ENCODE data around the gene CA10. TPM values are rescaled to one million over a fixed set of nuclear protein-coding genes. Genes with fewer than 3 reads are reported as not detected.

The CA10 gene
- total RNA-seq, 1 experiment from 2014 or later = not detected

- Mint-ChIP-seq H3K27ac (ENCODE audit: unreplicated experiment) (no peak overlapping the region), H3K27me3 (ENCODE audit: insufficient read depth, unreplicated experiment) (peaks cover 6% of the 10 kb centered on the region), H3K9me3 (ENCODE audit: unreplicated experiment) (no peaks in the 10 kb centered on the region), H3K4me3 (ENCODE audit: unreplicated experiment) (no peak overlapping the region), H3K36me3 (ENCODE audit: insufficient read depth, unreplicated experiment) (no peaks in the 10 kb centered on the region), H3K4me1 (ENCODE audit: low read depth, unreplicated experiment) (no peaks in the 10 kb centered on the region)
- Histone ChIP-seq H3K9me3 (no peaks in the 10 kb centered on the region), H3K27me3 (replicated peaks; ENCODE audit: control insufficient read depth, insufficient read depth, low read length) (no peaks in the 10 kb centered on the region), H3K4me3 (ENCODE audit: low read depth, low read length) (no peak overlapping the region), H3K36me3 (ENCODE audit: control insufficient read depth, insufficient read depth, low read length) (no peaks in the 10 kb centered on the region), H3K4me1 (no peaks in the 10 kb centered on the region)
- intact Hi-C loops (cut with micrococcal nuclease; ENCODE audit: unreplicated experiment) = loop anchor here (10.0 kb wide), 1 partner anchor 164 kb away; no protein-coding TSS in a partner anchor
- ChIA-PET CTCF (no interaction called here), POLR2A (no interaction called here)
- DNase-seq = no peak
- no peak for TF ChIP-seq CTCF (IDR thresholded peaks at IDR 0.05; ENCODE audit: insufficient read depth in 1 of 2, low read depth in 1 of 2, low read length in 1 of 2, severe bottlenecking in 1 of 2, unreplicated experiment in 1 of 2)
- no TSS peak for BruUV-seq (replicated peaks)
Measured at GRCh38 chr17:51941272-51941671, 217.2 kb downstream of the CA10 start.

GRCh38 chr17:51937264-51937663 is 221.2 kb downstream of the CA10 start:
- no peak for DNase-seq
- Histone ChIP-seq H3K9me3 (no peaks in the 10 kb centered on the region), H3K36me3 (ENCODE audit: control insufficient read depth, insufficient read depth, low read length) (no peaks in the 10 kb centered on the region), H3K4me1 (no peaks in the 10 kb centered on the region), H3K4me3 (ENCODE audit: low read depth, low read length) (no peak overlapping the region), H3K27me3 (replicated peaks; ENCODE audit: control insufficient read depth, insufficient read depth, low read length) (no peaks in the 10 kb centered on the region)
- Mint-ChIP-seq H3K36me3 (ENCODE audit: insufficient read depth, unreplicated experiment) (no peaks in the 10 kb centered on the region), H3K4me1 (ENCODE audit: low read depth, unreplicated experiment) (no peaks in the 10 kb centered on the region), H3K27ac (ENCODE audit: unreplicated experiment) (no peak overlapping the region), H3K4me3 (ENCODE audit: unreplicated experiment) (no peak overlapping the region), H3K27me3 (ENCODE audit: insufficient read depth, unreplicated experiment) (peaks cover 14% of the 10 kb centered on the region), H3K9me3 (ENCODE audit: unreplicated experiment) (no peaks in the 10 kb centered on the region)
- no TSS peak for BruUV-seq (replicated peaks)
- intact Hi-C loops (cut with micrococcal nuclease; ENCODE audit: unreplicated experiment) = no loop called here
- ChIA-PET CTCF (no interaction called here), POLR2A (no interaction called here)
- TF ChIP-seq CTCF (IDR thresholded peaks at IDR 0.05; ENCODE audit: insufficient read depth in 1 of 2, low read depth in 1 of 2, low read length in 1 of 2, severe bottlenecking in 1 of 2, unreplicated experiment in 1 of 2) = no peak

GRCh38 chr17:51935477-51935876 is 223.0 kb downstream of the CA10 start:
- no TSS peak for BruUV-seq (replicated peaks)
- DNase-seq = no peak
- intact Hi-C loops (cut with micrococcal nuclease; ENCODE audit: unreplicated experiment) = no loop called here
- Histone ChIP-seq H3K4me3 (ENCODE audit: low read depth, low read length) (no peak overlapping the region), H3K27me3 (replicated peaks; ENCODE audit: control insufficient read depth, insufficient read depth, low read length) (no peaks in the 10 kb centered on the region), H3K36me3 (ENCODE audit: control insufficient read depth, insufficient read depth, low read length) (no peaks in the 10 kb centered on the region), H3K9me3 (no peaks in the 10 kb centered on the region), H3K4me1 (no peaks in the 10 kb centered on the region)
- H3K27me3 Mint-ChIP-seq (ENCODE audit: insufficient read depth, unreplicated experiment) = peaks cover 14% of the 10 kb centered on the region
- no peak overlapping the region for H3K4me3 Mint-ChIP-seq (ENCODE audit: unreplicated experiment)
- CTCF ChIA-PET = no interaction called here
- H3K9me3 Mint-ChIP-seq (ENCODE audit: unreplicated experiment) = no peaks in the 10 kb centered on the region
- H3K36me3 Mint-ChIP-seq (ENCODE audit: insufficient read depth, unreplicated experiment) = no peaks in the 10 kb centered on the region
- H3K27ac Mint-ChIP-seq (ENCODE audit: unreplicated experiment) = no peak overlapping the region
- POLR2A ChIA-PET = no interaction called here
- H3K4me1 Mint-ChIP-seq (ENCODE audit: low read depth, unreplicated experiment) = no peaks in the 10 kb centered on the region
- no peak for TF ChIP-seq CTCF (IDR thresholded peaks at IDR 0.05; ENCODE audit: insufficient read depth in 1 of 2, low read depth in 1 of 2, low read length in 1 of 2, severe bottlenecking in 1 of 2, unreplicated experiment in 1 of 2)

Measured in Caco-2 (cell line).